GM18517 (cell line): ENCODE results near the gene BRD7.

Source experiments
- ATAC-seq: cut with Tn5 transposase; IDR thresholded peaks from one replicate; pipeline ENCODE4 v1.9.1; 2021; ENCODE audit warnings: mild to moderate bottlenecking, moderate library complexity; ENCODE audit not compliant: unreplicated experiment

Gene BRD7

DNA sequence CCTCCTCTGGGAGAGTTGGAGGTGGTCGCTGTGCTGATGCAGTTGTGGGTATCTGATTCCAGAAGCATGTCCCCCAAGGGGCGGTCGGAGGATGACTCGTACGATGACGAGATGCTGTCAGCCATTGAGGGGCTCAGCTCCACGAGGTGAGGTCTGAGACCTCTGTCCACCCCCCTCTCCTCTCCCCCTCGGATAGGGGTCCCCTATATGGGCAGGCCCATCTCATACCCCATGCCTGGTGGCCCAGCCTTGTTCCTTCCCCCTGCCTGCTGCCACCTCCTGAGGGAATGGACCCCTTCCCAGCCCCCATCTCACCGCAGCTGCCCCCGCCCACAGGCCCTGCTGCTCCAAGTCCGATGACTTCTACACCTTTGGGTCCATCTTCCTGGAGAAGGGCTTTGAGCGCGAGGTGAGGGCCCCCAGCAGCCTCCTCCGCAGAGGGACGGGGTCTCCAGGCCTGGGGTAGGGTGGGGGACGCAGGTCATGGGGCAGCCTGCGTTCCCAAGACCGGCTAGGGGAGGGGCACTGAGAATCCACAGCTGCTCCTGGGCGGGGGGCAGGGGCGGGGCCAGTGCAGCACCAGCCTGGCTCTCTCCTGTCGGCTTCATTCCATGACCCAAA, 63.2 kb downstream of the BRD7 start:
- ATAC-seq: no peak

- ATAC-seq: no peak
Measured at GRCh38 chr16:50304467-50305440, 64.0 kb downstream of the BRD7 start.

DNA sequence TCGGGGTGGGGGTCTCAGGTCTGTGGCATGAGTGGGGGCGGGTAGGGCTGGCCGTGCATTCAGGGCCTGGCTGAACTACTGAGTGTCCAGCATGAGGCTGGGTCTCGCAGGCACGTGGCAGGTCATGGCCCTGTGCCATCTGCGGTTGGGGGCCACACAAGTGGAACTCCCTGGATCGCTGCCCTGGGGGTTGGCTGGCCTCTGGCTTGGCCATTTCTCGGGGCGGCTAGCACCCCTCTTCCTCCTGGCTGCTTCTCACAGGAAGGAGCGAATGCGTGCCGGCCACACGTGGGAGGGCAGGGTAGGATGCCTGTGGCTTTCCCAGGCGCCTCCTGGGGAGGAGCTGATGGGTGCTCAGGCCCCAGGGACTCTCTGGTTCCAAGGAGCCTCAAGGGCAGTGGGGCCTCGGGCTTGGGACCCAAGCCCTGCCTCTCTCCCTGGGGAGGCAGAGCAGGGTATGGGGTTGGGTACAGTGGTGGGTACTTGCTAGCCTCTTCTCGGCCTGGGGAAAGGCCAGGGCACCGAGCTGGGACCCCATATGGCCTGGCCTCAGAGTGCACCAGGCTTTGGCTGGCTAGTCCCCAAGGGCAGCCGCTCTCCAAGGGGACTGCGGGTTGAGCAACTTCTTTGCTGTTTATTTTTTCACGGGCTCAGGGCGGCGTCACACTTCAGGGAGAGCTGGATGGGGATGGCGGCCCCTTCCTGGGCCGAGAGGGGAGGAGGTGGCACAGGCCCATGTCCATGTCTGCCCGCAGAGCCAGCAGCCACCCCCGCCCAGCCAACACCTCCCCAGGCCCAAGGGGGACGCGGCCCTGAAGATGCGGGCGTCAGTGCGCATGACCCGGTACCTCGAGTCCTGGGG, 65.0 kb downstream of the BRD7 start:
- ATAC-seq: no peak

GRCh38 chr16:50303041-50303604, 65.7 kb downstream of the BRD7 start:
- no peak for ATAC-seq

GRCh38 chr16:50302472-50303005, 66.2 kb downstream of the BRD7 start:
- ATAC-seq: no peak

DNA sequence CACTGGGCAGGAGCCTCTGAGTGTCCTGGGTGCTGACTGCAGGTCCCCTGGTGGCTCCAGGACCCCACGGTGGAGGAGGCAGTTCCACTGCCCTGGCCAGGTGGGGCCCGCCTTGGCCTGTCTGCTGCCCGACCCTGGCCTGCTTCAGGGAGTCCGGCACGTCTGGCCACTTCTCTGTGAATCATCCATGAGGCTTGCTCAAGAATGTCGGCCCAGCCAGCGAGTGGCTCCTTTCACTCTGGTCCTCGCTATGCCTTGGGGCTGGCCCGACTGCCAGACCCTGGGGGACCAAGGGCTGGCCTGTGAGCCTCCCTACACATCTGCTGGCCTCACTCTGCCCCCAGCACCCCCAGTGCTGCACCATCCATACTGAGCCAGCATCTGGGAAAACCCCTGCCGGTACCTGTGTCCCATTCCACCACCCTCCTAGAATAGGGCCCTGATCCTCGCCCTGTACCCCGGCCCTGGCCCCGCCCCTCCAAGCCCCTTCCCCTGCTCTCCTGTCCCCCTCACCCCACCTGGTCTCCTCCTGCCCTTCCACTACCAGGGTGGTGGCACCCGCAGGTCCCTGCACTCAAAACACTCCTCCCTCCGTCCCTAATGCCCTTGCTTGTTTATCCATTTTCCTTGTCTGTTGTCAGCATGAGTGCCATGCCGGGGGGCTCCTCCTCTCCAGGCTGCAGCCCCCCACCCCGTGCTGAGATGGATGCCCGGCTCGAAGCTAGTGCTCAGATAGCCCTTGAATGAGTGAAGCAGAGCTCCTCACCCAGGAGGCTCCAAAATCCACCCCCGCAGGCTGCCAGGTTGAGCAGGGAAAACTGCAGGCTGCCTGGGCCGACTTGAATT, 66.9 kb downstream of the BRD7 start:
- ATAC-seq: no peak

DNA sequence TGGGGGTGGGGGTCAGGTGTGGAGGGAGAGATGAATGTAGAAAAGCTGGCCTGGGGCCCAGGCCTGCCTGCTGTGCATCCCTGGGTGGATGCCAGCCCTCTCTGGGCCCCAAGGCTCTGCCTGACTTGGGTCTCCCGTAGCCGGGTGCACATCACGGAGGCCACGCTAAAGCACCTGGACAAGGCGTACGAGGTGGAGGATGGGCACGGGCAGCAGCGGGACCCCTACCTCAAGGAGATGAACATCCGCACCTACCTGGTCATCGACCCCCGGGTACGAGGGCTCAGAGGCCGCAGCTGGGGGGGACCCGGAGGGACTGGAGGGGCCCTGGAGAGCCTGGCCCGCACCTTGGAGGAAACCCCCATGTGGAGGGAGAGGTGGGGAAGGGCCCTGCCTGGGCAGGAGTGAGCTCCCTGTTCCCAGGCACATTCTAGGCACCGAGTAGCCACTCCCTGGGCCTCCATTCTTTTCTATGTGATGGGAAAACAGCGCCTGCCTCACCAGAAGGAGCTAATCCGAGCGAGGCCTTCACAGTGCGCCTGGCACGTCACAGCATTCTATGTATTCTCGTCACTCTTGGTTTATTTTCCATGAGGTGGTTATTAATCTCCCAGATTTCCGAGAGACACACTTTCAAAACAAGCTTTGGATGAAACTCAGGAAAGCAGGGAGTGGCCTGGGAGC, 67.7 kb downstream of the BRD7 start:
- no peak for ATAC-seq

DNA sequence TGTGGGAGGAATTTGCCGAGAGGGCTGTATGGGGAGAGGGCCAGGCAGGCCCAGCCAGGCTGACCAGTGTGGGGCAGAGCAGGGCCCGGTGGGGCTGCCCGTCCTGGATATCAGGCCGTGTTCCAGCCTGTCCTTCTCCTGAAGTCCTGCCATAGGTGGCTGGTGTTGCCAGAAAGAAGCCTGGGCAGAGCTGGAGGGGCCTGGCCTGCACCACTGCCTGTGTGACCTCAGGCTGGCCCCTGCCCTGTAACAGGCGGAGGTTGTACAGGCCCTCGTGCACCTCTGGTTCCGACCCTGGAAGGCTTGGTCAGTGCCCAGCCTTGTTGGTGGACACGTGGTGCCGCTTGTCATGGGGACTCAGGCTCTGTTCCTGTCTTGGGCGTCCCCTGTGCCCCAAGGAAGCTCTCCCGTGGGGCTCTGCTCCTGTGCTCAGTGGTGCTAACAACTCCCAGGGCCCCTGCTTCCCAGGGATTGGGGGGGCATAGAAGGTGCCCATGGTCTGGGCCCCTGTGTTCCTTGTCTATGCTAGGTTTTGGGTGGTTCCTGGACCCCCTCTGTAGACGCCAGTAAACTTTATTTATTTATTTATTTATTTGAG, 69.2 kb downstream of the BRD7 start:
- ATAC-seq: no peak

DNA sequence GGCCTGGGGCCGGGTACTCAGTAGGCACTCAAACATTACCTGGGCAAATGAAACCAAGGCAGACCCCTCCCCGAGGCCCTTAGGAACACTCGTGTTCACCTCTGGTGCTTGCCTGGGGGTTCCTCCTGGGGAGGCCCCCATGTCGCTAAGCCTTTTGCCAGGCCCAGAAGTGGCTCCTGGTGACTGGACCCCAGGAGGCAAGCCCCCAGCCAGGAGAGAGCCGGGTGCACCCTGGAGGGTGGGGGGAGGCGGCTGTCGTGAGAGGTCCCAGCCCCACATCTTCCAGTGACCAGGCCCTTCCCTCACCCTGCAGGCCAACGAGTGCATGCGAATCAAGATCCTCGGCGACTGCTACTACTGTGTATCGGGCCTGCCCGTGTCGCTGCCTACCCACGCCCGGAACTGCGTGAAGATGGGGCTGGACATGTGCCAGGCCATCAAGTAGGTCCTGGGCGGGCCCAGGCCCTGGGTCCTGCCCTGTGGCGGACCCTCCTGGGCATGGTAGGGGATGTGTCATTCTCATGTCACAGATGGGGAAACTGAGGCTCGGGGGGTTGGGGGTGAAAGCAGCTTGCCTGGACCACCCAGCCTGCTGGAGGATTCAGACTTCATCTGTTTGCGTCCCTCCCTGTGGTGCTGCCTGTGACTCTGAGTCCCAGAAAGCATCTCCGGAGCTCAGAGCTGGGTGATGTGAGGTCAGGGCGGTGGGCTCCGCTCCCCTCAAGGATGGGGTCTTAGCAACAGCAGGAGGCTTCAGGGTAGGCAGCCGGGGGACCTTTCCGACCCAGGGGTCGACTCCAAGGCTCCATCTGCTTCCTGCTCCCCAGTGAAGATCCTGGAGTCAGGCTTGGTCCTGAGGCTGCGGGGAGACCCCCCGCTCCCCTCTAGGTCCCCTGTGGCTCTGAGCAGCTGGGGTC, 69.9 kb downstream of the BRD7 start:
- no peak for ATAC-seq

DNA sequence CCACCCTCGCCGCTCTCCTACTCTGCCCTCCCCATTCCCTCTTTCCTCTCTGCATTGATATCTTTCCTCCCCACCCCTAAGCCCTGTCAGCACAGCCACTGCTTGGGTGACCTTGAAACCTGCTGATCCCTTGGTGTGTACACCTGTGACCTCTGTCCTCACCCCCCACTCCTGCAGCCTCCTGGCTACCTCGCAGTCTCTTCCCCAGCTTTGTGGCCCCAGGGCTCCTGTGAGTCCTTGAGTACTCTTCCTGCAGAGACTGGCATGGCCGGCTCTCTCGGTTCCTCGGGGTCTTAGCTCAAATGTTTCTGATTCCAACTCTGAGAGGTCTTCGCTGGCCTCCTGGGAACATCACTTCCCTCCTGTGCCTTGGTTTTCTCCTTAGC, 70.7 kb downstream of the BRD7 start:
- ATAC-seq: no peak

DNA sequence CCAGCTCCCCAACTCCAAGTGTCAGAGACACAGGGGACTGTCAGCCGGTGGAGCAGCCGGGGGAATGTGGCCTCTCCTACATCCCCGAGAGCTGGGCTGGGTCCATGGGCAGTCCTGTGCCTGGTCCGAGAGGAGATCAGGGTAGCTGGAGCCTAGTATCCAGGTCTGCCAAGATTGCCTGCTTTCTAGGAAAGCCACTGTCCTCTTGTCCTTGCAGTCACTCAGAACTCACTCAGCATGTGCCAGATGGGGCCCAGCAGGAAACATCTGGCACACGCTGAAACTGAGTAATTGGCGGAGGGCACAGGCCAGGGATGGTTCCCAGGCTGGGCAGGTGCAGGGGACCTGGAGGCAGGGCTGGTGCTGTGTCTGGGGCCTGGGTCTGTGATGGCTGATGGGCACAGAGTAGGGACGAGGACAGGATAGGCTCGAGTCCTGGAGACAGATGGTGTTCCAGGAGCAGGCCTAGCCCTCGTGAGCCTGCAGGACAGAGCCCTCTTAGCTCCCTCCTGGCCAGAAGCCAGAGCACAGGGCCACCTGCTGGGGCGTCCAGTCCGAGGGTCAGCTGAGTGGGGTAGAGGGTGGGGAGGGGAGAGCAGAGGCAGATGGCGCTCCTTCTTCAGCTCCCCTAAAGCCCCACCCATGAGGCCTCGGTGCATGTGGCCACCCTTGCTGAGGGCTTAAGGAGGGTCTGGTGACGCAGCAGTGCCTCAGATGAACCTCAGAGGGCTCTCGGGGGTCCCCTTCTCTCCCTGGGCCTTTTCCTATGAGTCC, 71.3 kb downstream of the BRD7 start:
- no peak for ATAC-seq

- ATAC-seq: no peak
Measured at GRCh38 chr16:50296807-50297206, 72.0 kb downstream of the BRD7 start.

- ATAC-seq: no peak
Measured at GRCh38 chr16:50295541-50296132, 73.2 kb downstream of the BRD7 start.

DNA sequence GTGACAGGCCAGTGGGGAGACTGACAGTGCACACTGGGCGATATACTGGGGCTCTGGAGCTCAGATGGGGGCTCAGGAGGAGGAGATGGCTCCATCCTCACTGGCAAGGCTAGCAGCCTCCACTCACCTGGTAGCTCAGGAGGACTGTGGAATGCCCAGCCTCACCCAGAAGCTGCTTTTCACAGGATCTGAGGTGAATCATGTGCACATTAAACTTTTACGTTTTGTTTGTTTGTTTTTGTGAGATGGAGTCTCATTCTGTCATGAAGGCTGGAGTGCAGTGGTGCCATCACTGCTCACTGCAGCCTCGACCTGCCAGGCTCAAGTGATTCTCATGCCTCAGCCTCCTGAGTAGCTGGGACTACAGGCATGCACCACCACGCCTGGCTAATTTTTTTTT, 73.8 kb downstream of the BRD7 start:
- ATAC-seq: no peak

GRCh38 chr16:50293994-50294855, 74.6 kb downstream of the BRD7 start:
- ATAC-seq: no peak
